H9 (cell line): ENCODE data around the gene SLC16A13. TPM values are rescaled to one million over a fixed set of nuclear protein-coding genes. Genes with fewer than 3 reads are reported as not detected.

Experiments
- DNase-seq: peaks from one replicate; pipeline ENCODE4 v3.0.0-alpha.2; 2017
- H2AFZ ChIP-seq: one replicate; pipeline ENCODE4 v1.6.1; 2013; ENCODE audit warnings: mild to moderate bottlenecking, low read length, control low read depth, moderate library complexity
- H2AK5ac ChIP-seq: 2 replicates; pipeline ENCODE4 v1.6.1; 2013; ENCODE audit warnings: low read length, control low read depth, mixed read lengths; ENCODE audit not compliant: insufficient read length
- H2BK120ac ChIP-seq: one replicate; pipeline ENCODE4 v1.6.1; 2013; ENCODE audit warnings: low read depth, mild to moderate bottlenecking, low read length, control low read depth, inconsistent platforms; ENCODE audit not compliant: poor library complexity, severe bottlenecking
- H2BK12ac ChIP-seq: 2 replicates; pipeline ENCODE4 v1.6.1; 2013; ENCODE audit warnings: low read length, control low read depth, mixed read lengths, low read depth; ENCODE audit not compliant: insufficient read length
- H2BK15ac ChIP-seq: 2 replicates; pipeline ENCODE4 v1.6.1; 2013; ENCODE audit warnings: low read depth, low read length, control low read depth
- H2BK20ac ChIP-seq: one replicate; pipeline ENCODE4 v1.6.1; 2013; ENCODE audit warnings: low read depth, mild to moderate bottlenecking, low read length, control low read depth, inconsistent platforms; ENCODE audit not compliant: poor library complexity, severe bottlenecking
- H2BK5ac ChIP-seq: 2 replicates; pipeline ENCODE4 v1.6.1; 2013; ENCODE audit warnings: low read length, control low read depth, mixed read lengths; ENCODE audit not compliant: insufficient read length
- H3K14ac ChIP-seq: 2 replicates; pipeline ENCODE4 v1.6.1; 2013; ENCODE audit warnings: low read length, control low read depth; ENCODE audit not compliant: insufficient read depth
- H3K18ac ChIP-seq: 2 replicates; pipeline ENCODE4 v1.6.1; 2013; ENCODE audit warnings: low read depth, mild to moderate bottlenecking, mixed read lengths, low read length, control low read depth; ENCODE audit not compliant: insufficient read length
- H3K23ac ChIP-seq: 2 replicates; pipeline ENCODE4 v1.6.1; 2013; ENCODE audit warnings: low read length, control low read depth, mixed read lengths, low read depth; ENCODE audit not compliant: insufficient read length
- H3K23me2 ChIP-seq: 2 replicates; pipeline ENCODE4 v1.6.1; 2013; ENCODE audit warnings: low read depth, mild to moderate bottlenecking, mixed read lengths, low read length, control low read depth; ENCODE audit not compliant: insufficient read length, poor library complexity, severe bottlenecking
- H3K27ac ChIP-seq: 2 replicates; pipeline ENCODE4 v1.5.1; 2013; ENCODE audit warnings: low read length, control low read depth, mixed read lengths, low read depth; ENCODE audit not compliant: insufficient read length
- H3K27me3 ChIP-seq: 2 replicates; pipeline ENCODE4 v1.6.1; 2013; ENCODE audit warnings: low read length, control low read depth, inconsistent platforms; ENCODE audit not compliant: insufficient read depth
- H3K4ac ChIP-seq: 2 replicates; pipeline ENCODE4 v1.6.1; 2013; ENCODE audit warnings: low read depth, mild to moderate bottlenecking, control low read depth, inconsistent platforms, low read length, moderate library complexity
- H3K4me1 ChIP-seq: 2 replicates; pipeline ENCODE4 v1.6.1; 2013; ENCODE audit warnings: low read length, control low read depth, inconsistent platforms; ENCODE audit not compliant: insufficient read depth
- H3K4me2 ChIP-seq: 2 replicates; pipeline ENCODE4 v1.6.1; 2013; ENCODE audit warnings: low read length, control low read depth, mixed read lengths; ENCODE audit not compliant: insufficient read length, insufficient read depth
- H3K56ac ChIP-seq: 2 replicates; pipeline ENCODE4 v1.6.1; 2013; ENCODE audit warnings: low read depth, mild to moderate bottlenecking, mixed read lengths, low read length, control low read depth; ENCODE audit not compliant: insufficient read length
- H3K79me1 ChIP-seq: 2 replicates; pipeline ENCODE4 v1.6.1; 2013; ENCODE audit warnings: low read depth, mild to moderate bottlenecking, moderate library complexity, low read length, control low read depth, inconsistent platforms; ENCODE audit not compliant: insufficient read depth, poor library complexity, severe bottlenecking
- H3K79me2 ChIP-seq: 2 replicates; pipeline ENCODE4 v1.6.1; 2013; ENCODE audit warnings: low read length, control low read depth, inconsistent platforms; ENCODE audit not compliant: insufficient read depth
- H3K9ac ChIP-seq: 2 replicates; pipeline ENCODE4 v1.6.1; 2013; ENCODE audit warnings: low read length, control low read depth, mixed read lengths; ENCODE audit not compliant: insufficient read length; ENCODE audit errors: extremely low read depth
- H3K9me3 ChIP-seq: one replicate; pipeline ENCODE4 v1.6.1; 2013; ENCODE audit warnings: low read depth, low read length, inconsistent platforms; ENCODE audit not compliant: control insufficient read depth
- H3T11ph ChIP-seq: one replicate; pipeline ENCODE4 v1.6.1; 2013; ENCODE audit warnings: mild to moderate bottlenecking, low read length, control low read depth, inconsistent platforms
- H4K20me1 ChIP-seq: one replicate; pipeline ENCODE4 v1.6.1; 2013; ENCODE audit not compliant: control insufficient read depth, insufficient read length, insufficient read depth
- H4K5ac ChIP-seq: 2 replicates; pipeline ENCODE4 v1.6.1; 2013; ENCODE audit warnings: low read depth, mild to moderate bottlenecking, mixed read lengths, low read length, control low read depth; ENCODE audit not compliant: insufficient read length
- H4K8ac ChIP-seq: replicated peaks from 2 replicates; pipeline ENCODE4 v1.6.1; 2013; ENCODE audit warnings: low read length, control low read depth, mixed read lengths, low read depth; ENCODE audit not compliant: insufficient read length
- H4K91ac ChIP-seq: 2 replicates; pipeline ENCODE4 v1.6.1; 2013; ENCODE audit warnings: low read depth, mild to moderate bottlenecking, moderate library complexity, mixed read lengths, low read length, control low read depth; ENCODE audit not compliant: insufficient read length
- H3K27ac Mint-ChIP-seq, 3 experiments: 2 replicates in 2 of 3; 3 replicates in 1 of 3; pipeline ENCODE4 v1.8.0; 2020 to 2021; ENCODE audit warnings: mixed read lengths in 3 of 3, mild to moderate bottlenecking in 1 of 3, moderate library complexity in 1 of 3
- H3K27me3 Mint-ChIP-seq: 2 replicates; pipeline ENCODE4 v1.8.0; 2021; ENCODE audit warnings: low read depth, mild to moderate bottlenecking, moderate library complexity, mixed read lengths
- H3K36me3 Mint-ChIP-seq, 3 experiments: 2 replicates in 2 of 3; 3 replicates in 1 of 3; pipeline ENCODE4 v1.8.0; 2020 to 2021; ENCODE audit warnings: low read depth in 3 of 3, mixed read lengths in 3 of 3; ENCODE audit not compliant: insufficient read depth in 1 of 3
- H3K4me1 Mint-ChIP-seq, 2 experiments: 2 replicates each; pipeline ENCODE4 v1.8.0; 2020; ENCODE audit warnings: mixed read lengths in 2 of 2
- H3K4me3 Mint-ChIP-seq, 2 experiments: 2 replicates in 1 of 2; 3 replicates in 1 of 2; pipeline ENCODE4 v1.8.0; 2020 to 2021; ENCODE audit warnings: mild to moderate bottlenecking in 2 of 2, mixed read lengths in 2 of 2, moderate library complexity in 1 of 2
- H3K9me3 Mint-ChIP-seq, 2 experiments: 2 replicates in 1 of 2; 3 replicates in 1 of 2; pipeline ENCODE4 v1.8.0; 2020; ENCODE audit warnings: mild to moderate bottlenecking in 2 of 2, mixed read lengths in 2 of 2, moderate library complexity in 1 of 2
- WGBS: extraction: QIAGEN DNeasy Blood & Tissue Kit; methylation state at CpG from one replicate; pipeline ENCODE4 v1.1.7; 2013; ENCODE audit warnings: missing lambda C conversion rate, low lambda C conversion rate, mixed read lengths; ENCODE audit not compliant: insufficient read length; ENCODE audit errors: extremely low coverage; 5-methylcytosine and 5-hydroxymethylcytosine counted together
- total RNA-seq: library from RNA; stranded (reverse); gene quantifications from 2 replicates; pipeline ENCODE4 v1.2.1, GENCODE V29; 2021
- TF ChIP-seq, protein P1 (sequence below): fragments of 200-600 bp; sonication (generic); conservative IDR thresholded peaks from 3 replicates; pipeline ENCODE4 v1.8.0; 2021; ENCODE audit warnings: antibody characterized with exemption, mild to moderate bottlenecking

The SLC16A13 gene
- total RNA-seq, 1 experiment from 2014 or later, result 6.1 TPM

DNA sequence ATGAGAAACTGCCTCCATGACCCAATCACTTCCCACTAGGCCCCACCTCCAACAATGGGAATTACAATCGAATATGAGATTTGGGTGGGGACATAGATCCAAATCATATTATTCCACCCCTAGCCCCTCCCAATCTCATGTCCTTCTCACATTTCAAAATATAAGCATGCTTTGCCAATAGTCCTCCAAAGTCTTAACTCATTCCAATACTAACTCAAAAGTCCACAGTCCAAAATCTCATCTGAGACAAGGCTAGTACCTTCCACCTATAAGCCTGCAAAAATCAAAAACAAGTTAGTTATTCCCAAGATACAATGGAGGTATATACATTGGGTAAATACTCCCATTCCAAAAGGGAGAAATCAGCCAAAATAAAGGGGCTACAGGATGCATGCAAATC lies 31.4 kb downstream of the SLC16A13 start:
- H3K36me3 Mint-ChIP-seq, result peaks cover 4 to 10% (median 6%) of the 10 kb centered on the region in 3 experiments; a peak in 5 of 7 replicates
- H3K4me3 Mint-ChIP-seq, result no peak overlapping the region; a peak in 1 of 5 replicates
- no peak overlapping the region for H3K9ac ChIP-seq
- no peak overlapping the region for H3K56ac ChIP-seq
- H2BK15ac ChIP-seq, result no peak overlapping the region
- no peak overlapping the region for H4K5ac ChIP-seq
- H3K79me2 ChIP-seq, result no peaks in the 10 kb centered on the region
- H3T11ph ChIP-seq, result no peak overlapping the region
- no peak overlapping the region for H3K14ac ChIP-seq
- WGBS, result no CpG with 5 or more reads among the region's 1 CpG
- no peak overlapping the region for H3K4ac ChIP-seq
- peaks cover 58% of the 10 kb centered on the region for H3K27me3 Mint-ChIP-seq
- no peak overlapping the region for H2AK5ac ChIP-seq
- TF ChIP-seq, protein P1, sequence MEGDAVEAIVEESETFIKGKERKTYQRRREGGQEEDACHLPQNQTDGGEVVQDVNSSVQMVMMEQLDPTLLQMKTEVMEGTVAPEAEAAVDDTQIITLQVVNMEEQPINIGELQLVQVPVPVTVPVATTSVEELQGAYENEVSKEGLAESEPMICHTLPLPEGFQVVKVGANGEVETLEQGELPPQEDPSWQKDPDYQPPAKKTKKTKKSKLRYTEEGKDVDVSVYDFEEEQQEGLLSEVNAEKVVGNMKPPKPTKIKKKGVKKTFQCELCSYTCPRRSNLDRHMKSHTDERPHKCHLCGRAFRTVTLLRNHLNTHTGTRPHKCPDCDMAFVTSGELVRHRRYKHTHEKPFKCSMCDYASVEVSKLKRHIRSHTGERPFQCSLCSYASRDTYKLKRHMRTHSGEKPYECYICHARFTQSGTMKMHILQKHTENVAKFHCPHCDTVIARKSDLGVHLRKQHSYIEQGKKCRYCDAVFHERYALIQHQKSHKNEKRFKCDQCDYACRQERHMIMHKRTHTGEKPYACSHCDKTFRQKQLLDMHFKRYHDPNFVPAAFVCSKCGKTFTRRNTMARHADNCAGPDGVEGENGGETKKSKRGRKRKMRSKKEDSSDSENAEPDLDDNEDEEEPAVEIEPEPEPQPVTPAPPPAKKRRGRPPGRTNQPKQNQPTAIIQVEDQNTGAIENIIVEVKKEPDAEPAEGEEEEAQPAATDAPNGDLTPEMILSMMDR, result no peak
- H3K27ac Mint-ChIP-seq, result no peak overlapping the region
- no peaks in the 10 kb centered on the region for H3K9me3 ChIP-seq
- H4K20me1 ChIP-seq, result no peaks in the 10 kb centered on the region
- peaks cover 3 to 4% of the 10 kb centered on the region in 2 experiments; a peak in 3 of 4 replicates for H3K4me1 Mint-ChIP-seq
- no peaks in the 10 kb centered on the region for H3K27me3 ChIP-seq
- DNase-seq, result no peak
- H4K91ac ChIP-seq, result no peak overlapping the region
- H3K4me2 ChIP-seq, result no peak overlapping the region
- H2BK5ac ChIP-seq, result no peak overlapping the region
- H3K79me1 ChIP-seq, result no peaks in the 10 kb centered on the region
- no peak overlapping the region for H3K18ac ChIP-seq
- H3K23me2 ChIP-seq, result no peaks in the 10 kb centered on the region
- H2BK20ac ChIP-seq, result no peak overlapping the region
- no peaks in the 10 kb centered on the region for H3K4me1 ChIP-seq
- H3K23ac ChIP-seq, result no peak overlapping the region
- no peak overlapping the region for H3K27ac ChIP-seq
- H2BK120ac ChIP-seq, result no peak overlapping the region
- peaks cover 28 to 30% of the 10 kb centered on the region in 2 experiments for H3K9me3 Mint-ChIP-seq
- no peak overlapping the region for H4K8ac ChIP-seq
- no peak overlapping the region for H2BK12ac ChIP-seq
- no peak overlapping the region for H2AFZ ChIP-seq
